Stimulated activated CD8-positive, alpha-beta memory T cell treated with anti-CD3 and anti-CD28 coated beads, Interleukin-12 subunit alpha, Interleukin-12 subunit beta, amount 100 ng/mL, for 1 hour (primary cell): ENCODE results near the gene PPBP.

ENCODE experiments used
- DNase-seq: peaks from one replicate; pipeline ENCODE4 v3.0.0-alpha.2; 2020; ENCODE audit warnings: low read depth

Gene PPBP

GRCh38 chr4:73948291-73948690 lies 39.7 kb downstream of the PPBP start:
- no peak for DNase-seq

GRCh38 chr4:73947239-73947985 lies 40.6 kb downstream of the PPBP start:
- DNase-seq, result no peak

DNA sequence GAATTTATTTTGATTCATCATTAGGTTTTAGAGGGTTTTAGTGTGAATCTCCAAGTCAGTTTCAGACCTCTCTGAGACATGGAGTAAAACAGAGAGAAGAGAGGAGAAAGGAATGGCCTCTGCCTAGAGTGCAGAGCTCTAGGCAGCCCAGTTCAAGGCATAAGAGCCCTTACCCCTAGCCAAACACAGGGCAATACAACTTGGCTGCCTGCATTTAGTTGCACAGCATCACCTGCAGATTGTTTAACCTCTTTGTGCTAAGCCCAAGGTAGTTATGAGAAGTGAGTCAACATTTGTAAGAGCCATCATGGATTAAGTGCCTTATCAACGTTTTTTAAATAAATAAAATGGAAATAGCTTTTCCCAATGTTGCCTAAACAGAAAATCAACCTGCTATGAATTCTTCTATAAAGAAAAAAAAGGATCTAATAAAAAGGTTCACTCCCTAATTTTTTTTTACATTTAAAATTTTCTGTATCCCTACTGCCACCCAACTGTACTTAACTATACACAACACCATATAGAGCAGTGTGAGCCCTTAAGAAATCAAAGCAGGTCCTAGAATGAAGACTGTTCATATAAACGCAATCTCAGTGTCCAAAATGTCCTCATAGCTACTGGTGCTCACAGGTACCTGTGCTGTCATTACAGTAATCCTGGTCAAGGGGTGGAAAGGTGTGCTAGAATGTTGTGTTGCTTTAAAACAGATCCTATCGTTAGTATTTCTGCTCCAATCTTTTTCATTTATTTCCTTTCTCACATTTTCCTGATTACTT lies 42.1 kb downstream of the PPBP start:
- no peak for DNase-seq

DNA sequence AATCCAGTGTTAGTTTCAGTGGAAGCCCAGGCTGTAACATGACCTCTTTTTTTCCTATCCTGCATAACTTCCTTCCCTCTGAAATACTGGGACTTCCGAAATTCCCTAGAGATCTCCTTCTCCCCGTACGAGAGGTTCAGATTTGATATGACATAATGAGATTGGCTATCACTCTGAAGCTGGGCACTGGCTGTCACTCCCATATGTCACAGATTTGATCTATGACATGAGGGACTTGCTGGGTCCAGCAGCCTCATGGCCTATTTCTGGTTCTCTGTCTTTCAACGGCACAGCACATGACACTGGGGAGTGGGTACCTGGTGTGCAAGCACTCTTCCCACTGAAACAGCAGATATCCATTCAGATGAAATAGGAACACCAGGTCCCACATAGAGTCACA lies 42.9 kb downstream of the PPBP start:
- no peak for DNase-seq

DNA sequence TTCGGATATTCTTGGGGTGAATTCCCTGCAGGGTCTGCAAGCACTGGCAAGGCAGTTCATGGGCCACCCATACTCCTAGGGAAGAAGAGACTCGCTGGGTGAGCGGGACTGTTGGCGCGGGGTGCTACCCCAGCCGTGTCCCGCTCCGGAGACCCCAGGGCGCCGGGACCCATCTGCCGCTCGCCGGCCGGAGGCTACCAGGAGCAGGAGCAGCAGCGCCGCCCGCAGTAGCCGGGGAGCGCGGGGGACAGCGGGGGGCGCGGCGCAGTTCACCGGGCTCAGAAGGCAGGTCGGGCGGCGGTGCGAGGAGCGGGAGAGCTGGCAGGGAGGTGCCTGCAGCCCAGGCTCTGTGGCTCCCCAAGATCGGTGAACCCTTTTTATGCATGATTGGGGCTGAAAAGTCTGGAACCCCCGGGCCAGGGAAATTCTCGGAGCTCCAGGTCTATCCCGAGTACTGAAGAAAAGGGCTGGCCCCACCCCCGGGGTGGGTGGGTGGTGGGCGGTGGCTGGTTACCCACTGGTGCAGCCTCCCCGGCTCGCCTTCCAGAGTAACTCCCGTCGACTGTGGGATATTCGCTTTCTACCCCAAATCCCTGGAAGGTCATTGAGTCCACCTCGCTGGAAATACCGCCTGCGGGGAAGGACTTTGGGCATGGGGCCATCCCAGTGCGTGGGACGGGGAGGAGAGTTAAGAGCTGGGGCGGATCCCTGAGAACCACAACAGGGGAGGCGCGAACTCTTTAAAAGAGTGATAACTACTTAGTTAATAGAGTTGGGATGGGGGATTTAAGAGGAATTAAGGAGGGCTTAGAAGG lies 43.7 kb downstream of the PPBP start:
- DNase-seq, result no peak

- DNase-seq, result no peak
Measured at GRCh38 chr4:73943555-73943954, 44.4 kb downstream of the PPBP start.

DNA sequence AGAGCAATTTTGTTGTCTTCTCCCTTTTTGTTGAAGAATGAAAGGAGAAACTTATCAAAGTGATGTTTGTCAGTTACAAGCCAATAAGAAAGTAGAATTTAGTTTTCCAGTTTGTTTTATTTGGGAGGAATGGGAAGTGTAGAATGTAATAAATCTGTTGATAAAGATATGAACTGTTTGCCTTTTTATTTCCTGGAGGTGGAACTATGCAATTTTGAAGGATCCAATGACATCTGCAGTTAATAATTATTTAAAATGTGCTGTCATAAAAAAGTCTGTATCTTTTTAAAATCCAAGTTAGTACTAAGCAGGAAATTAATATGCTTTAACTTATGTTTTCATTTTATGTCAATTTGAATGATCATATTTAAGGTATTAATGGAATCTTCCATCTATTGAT lies 51.0 kb downstream of the PPBP start:
- DNase-seq, result no peak
